NCI-H1092 treated with DMSO at 0.1 percent for 48 hours (cell line): ENCODE data around the gene MAGI3.

ENCODE experiments used
- DNase-seq: peaks from one replicate; lab custom pipeline; 2025; lab: John Stamatoyannopoulos, UW

MAGI3 gene

GRCh38 chr1:113657556-113658063 lies 267.3 kb downstream of the MAGI3 start:
- DNase-seq = no peak

GRCh38 chr1:113659035-113659434 lies 268.7 kb downstream of the MAGI3 start:
- no peak for DNase-seq

GRCh38 chr1:113659556-113659955 lies 269.2 kb downstream of the MAGI3 start:
- DNase-seq = no peak

GRCh38 chr1:113660088-113660487 lies 269.8 kb downstream of the MAGI3 start:
- DNase-seq = no peak

GRCh38 chr1:113662101-113662500 lies 271.8 kb downstream of the MAGI3 start:
- no peak for DNase-seq

- DNase-seq = no peak
Observed at GRCh38 chr1:113663165-113663951, 273.0 kb downstream of the MAGI3 start.

GRCh38 chr1:113665071-113665470 lies 274.8 kb downstream of the MAGI3 start:
- no peak for DNase-seq

GRCh38 chr1:113666126-113666525 lies 275.8 kb downstream of the MAGI3 start:
- DNase-seq = no peak

- DNase-seq = no peak
Observed at GRCh38 chr1:113669988-113670387, 279.7 kb downstream of the MAGI3 start.

- no peak for DNase-seq
Observed at GRCh38 chr1:113670650-113671049, 280.3 kb downstream of the MAGI3 start.

- DNase-seq = no peak
Observed at GRCh38 chr1:113672491-113672890, 282.2 kb downstream of the MAGI3 start.

GRCh38 chr1:113674591-113674990 lies 284.3 kb downstream of the MAGI3 start:
- DNase-seq = no peak

GRCh38 chr1:113675302-113675701 lies 285.0 kb downstream of the MAGI3 start:
- no peak for DNase-seq

- no peak for DNase-seq
Observed at GRCh38 chr1:113676524-113676923, 286.2 kb downstream of the MAGI3 start.

GRCh38 chr1:113677250-113678158 lies 287.2 kb downstream of the MAGI3 start:
- peak; percentile 79 for DNase-seq

GRCh38 chr1:113678159-113678469 lies 287.8 kb downstream of the MAGI3 start:
- DNase-seq = no peak

- no peak for DNase-seq
Observed at GRCh38 chr1:113681596-113682337, 291.5 kb downstream of the MAGI3 start.

GRCh38 chr1:113683384-113684152 lies 293.3 kb downstream of the MAGI3 start:
- DNase-seq = no peak

- no peak for DNase-seq
Observed at GRCh38 chr1:113684153-113684541, 293.8 kb downstream of the MAGI3 start.

GRCh38 chr1:113686891-113687618 lies 296.7 kb downstream of the MAGI3 start:
- no peak for DNase-seq

GRCh38 chr1:113691184-113691583 lies 300.9 kb downstream of the MAGI3 start:
- DNase-seq = no peak
